Adipocyte (in vitro differentiated cells): ENCODE results near the gene CRTC1.

Experiments
- DNase-seq: peaks from one replicate; pipeline ENCODE4 v3.0.0-alpha.2; 2015; ENCODE audit warnings: low read depth
- H3K27me3 ChIP-seq: replicated peaks from 2 replicates; pipeline ENCODE4 v1.7.0; 2013; ENCODE audit warnings: mild to moderate bottlenecking, low read length, moderate library complexity; ENCODE audit not compliant: control insufficient read depth, insufficient read depth
- H3K36me3 ChIP-seq: 2 replicates; pipeline ENCODE4 v1.7.0; 2013; ENCODE audit warnings: low read length, mild to moderate bottlenecking, moderate library complexity; ENCODE audit not compliant: control insufficient read depth, insufficient read depth, severe bottlenecking
- H3K4me1 ChIP-seq: 2 replicates; pipeline ENCODE4 v1.7.0; 2013; ENCODE audit warnings: mild to moderate bottlenecking, low read length, moderate library complexity; ENCODE audit not compliant: control insufficient read depth, insufficient read depth
- H3K4me3 ChIP-seq: 2 replicates; pipeline ENCODE4 v1.7.0; 2013; ENCODE audit warnings: mild to moderate bottlenecking, low read length, moderate library complexity
- H3K9ac ChIP-seq: 2 replicates; pipeline ENCODE4 v1.7.0; 2013; ENCODE audit warnings: mild to moderate bottlenecking, low read length, moderate library complexity
- H3K9me3 ChIP-seq: 2 replicates; pipeline ENCODE4 v1.7.0; 2013; ENCODE audit warnings: mild to moderate bottlenecking, low read length, moderate library complexity; ENCODE audit not compliant: control insufficient read depth

Gene CRTC1

DNA sequence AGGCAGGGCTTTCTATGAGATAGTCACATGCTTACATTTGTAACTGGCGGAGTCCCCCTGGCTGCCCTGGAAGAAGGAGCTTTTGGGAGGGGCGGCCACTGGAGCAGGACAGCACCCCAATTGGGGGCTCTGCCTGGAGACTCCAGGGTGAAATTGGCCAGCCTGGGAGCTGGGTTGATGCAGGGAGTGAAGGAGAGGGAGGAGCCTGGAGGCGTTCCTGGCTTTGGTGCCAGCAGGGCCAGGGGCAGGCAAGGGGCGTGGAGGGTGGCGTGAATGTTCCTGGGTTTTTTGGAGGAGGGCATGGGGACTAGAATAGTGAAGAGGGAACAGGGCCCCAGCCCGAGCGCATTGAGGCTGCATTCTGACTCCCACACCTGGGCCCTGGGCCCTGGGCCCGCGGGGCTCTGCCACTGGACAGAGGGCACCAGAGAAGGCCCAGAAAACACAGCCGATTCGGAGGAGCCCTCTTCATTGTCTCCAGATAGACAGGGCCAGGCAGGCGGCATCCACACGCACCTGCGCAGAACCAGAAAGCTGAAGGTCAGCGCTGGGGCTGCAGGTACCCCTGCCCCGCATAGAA lies 78.1 kb downstream of the CRTC1 start:
- peaks cover 10% of the 10 kb centered on the region for H3K4me1 ChIP-seq
- no peaks in the 10 kb centered on the region for H3K9me3 ChIP-seq
- no peak overlapping the region for H3K4me3 ChIP-seq
- no peak for DNase-seq
- no peak overlapping the region for H3K9ac ChIP-seq
- H3K27me3 ChIP-seq, result no peaks in the 10 kb centered on the region
- peaks cover 4% of the 10 kb centered on the region for H3K36me3 ChIP-seq

DNA sequence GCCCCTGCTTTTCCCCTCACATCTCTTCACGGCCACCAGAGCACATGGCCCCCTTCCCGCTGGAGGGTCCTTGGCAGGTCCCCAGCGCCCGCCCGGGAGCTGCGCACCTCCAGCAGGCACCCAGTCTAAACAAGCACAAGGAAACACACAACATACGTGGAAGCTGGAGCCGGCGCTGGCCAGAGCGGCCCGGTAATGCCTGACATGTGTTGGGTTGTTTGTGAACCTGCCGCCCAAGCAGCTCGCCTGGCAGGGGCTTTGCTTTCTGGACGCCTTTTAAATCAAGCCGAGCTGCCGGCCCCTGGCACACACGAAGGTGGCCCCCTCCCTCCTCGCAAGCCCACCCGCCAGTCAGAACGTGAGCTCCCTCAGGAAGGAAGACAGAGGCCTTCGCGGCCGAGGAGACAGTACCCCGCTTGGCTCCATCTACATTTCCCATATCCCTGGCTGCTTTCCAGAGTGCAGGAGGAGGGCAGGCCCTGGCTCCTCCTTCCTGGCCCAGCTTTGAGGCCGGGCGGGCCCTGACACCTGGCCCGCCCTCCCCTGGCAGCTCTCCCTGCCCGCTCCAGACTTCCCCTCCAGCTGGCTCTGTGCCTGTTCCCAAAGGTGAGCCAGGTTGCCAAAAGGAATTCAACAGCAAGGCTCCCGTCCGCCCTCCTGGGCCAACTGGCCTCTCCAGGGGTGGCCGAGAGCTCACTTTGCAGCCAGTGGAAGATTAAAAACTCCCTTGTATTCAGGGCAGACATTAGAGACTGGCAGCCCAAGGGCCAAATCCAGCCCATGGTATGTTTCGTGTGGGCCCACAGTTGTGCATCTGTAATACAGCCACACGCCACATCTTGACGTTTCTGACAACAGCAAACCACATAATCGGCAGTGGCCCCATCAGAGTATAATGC lies 78.9 kb downstream of the CRTC1 start:
- Histone ChIP-seq H3K4me1 (peaks cover 10% of the 10 kb centered on the region), H3K9me3 (no peaks in the 10 kb centered on the region), H3K27me3 (no peaks in the 10 kb centered on the region), H3K4me3 (no peak overlapping the region), H3K36me3 (no peaks in the 10 kb centered on the region), H3K9ac (no peak overlapping the region)
- DNase-seq, result no peak

GRCh38 chr19:18763674-18764590 lies 80.5 kb downstream of the CRTC1 start:
- no peak overlapping the region for H3K4me3 ChIP-seq
- no peaks in the 10 kb centered on the region for H3K9me3 ChIP-seq
- H3K27me3 ChIP-seq, result no peaks in the 10 kb centered on the region
- peaks cover 10% of the 10 kb centered on the region for H3K4me1 ChIP-seq
- no peaks in the 10 kb centered on the region for H3K36me3 ChIP-seq
- H3K9ac ChIP-seq, result no peak overlapping the region
- DNase-seq, result no peak

DNA sequence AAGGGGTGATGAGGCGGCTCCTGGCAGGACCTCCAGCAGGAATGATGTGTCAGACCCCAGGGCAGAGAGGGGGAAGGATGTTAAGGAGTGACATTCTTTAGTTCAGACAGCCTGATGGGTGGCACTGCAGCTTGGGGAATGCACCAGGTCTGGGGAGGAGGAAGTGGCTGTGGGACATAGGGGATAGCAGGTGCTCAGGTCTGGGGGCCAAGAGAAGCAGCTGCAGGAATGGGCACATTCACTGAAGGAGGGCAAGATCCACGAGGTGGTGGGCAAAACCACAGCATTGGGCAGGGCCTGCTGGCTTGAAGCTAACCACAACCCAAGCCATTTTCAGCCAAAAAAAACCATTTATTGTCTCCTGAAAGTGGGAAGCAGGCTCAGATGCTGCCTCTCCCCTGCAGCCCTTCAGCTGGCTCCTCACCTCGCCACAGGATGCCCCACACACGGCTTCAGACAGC lies 81.1 kb downstream of the CRTC1 start:
- no peaks in the 10 kb centered on the region for H3K27me3 ChIP-seq
- H3K9me3 ChIP-seq, result no peaks in the 10 kb centered on the region
- no peak overlapping the region for H3K4me3 ChIP-seq
- H3K9ac ChIP-seq, result no peak overlapping the region
- H3K36me3 ChIP-seq, result no peaks in the 10 kb centered on the region
- peaks cover 10% of the 10 kb centered on the region for H3K4me1 ChIP-seq
- no peak for DNase-seq

- Histone ChIP-seq H3K36me3 (no peaks in the 10 kb centered on the region), H3K4me1 (peaks cover 10% of the 10 kb centered on the region), H3K27me3 (no peaks in the 10 kb centered on the region), H3K4me3 (no peak overlapping the region), H3K9ac (no peak overlapping the region), H3K9me3 (no peaks in the 10 kb centered on the region)
- DNase-seq, result no peak
Observed at GRCh38 chr19:18765224-18765623, 81.7 kb downstream of the CRTC1 start.

- Histone ChIP-seq H3K4me1 (peaks cover 10% of the 10 kb centered on the region), H3K27me3 (no peaks in the 10 kb centered on the region), H3K9me3 (no peaks in the 10 kb centered on the region), H3K9ac (no peak overlapping the region), H3K4me3 (no peak overlapping the region), H3K36me3 (no peaks in the 10 kb centered on the region)
- no peak for DNase-seq
Observed at GRCh38 chr19:18768046-18768771, 84.7 kb downstream of the CRTC1 start.

GRCh38 chr19:18768997-18769891 lies 85.8 kb downstream of the CRTC1 start:
- no peaks in the 10 kb centered on the region for H3K9me3 ChIP-seq
- H3K27me3 ChIP-seq, result no peaks in the 10 kb centered on the region
- H3K36me3 ChIP-seq, result no peaks in the 10 kb centered on the region
- H3K9ac ChIP-seq, result no peak overlapping the region
- peaks cover 5% of the 10 kb centered on the region for H3K4me1 ChIP-seq
- DNase-seq, result no peak
- H3K4me3 ChIP-seq, result no peak overlapping the region

- Histone ChIP-seq H3K4me1 (no peaks in the 10 kb centered on the region), H3K9ac (no peak overlapping the region), H3K9me3 (no peaks in the 10 kb centered on the region), H3K27me3 (no peaks in the 10 kb centered on the region), H3K4me3 (no peak overlapping the region), H3K36me3 (no peaks in the 10 kb centered on the region)
- DNase-seq, result no peak
Observed at GRCh38 chr19:18769989-18770528, 86.6 kb downstream of the CRTC1 start.

- Histone ChIP-seq H3K4me3 (no peak overlapping the region), H3K4me1 (no peaks in the 10 kb centered on the region), H3K27me3 (no peaks in the 10 kb centered on the region), H3K9me3 (no peaks in the 10 kb centered on the region), H3K9ac (no peak overlapping the region), H3K36me3 (no peaks in the 10 kb centered on the region)
- DNase-seq, result no peak
Observed at GRCh38 chr19:18770663-18771327, 87.3 kb downstream of the CRTC1 start.
